GM12801 (cell line): Measurements from ENCODE around the gene SPECC1L.

Experiments
- CTCF ChIP-seq: IDR thresholded peaks from one replicate; pipeline ENCODE4 v1.5.1; 2011; ENCODE audit warnings: control low read depth; ENCODE audit not compliant: insufficient read length; ENCODE audit errors: extremely low read depth

SPECC1L gene

GRCh38 chr22:24467340-24467739, 196.7 kb downstream of the SPECC1L start:
- no peak for TF ChIP-seq CTCF
